H1 (cell line): ENCODE measurements around the gene SPDYE3. TPM values are rescaled to one million over a fixed set of nuclear protein-coding genes. Genes with fewer than 3 reads are reported as not detected.
"Not testable (repeated sequence)": the region's sequence is repeated elsewhere in the genome, so short reads cannot be mapped to it uniquely, and the experiment has no call there.

Experiments used
- CTCF ChIA-PET: fragments of 300-600 bp; sonication (Branson Sonifier 250); formaldehyde crosslinking; loops from one replicate; lab custom pipeline; 2021; ENCODE audit not compliant: partially characterized antibody; lab: Charles Lee
- POLR2A ChIA-PET: fragments of 300-600 bp; sonication (Branson Sonifier 250); formaldehyde crosslinking; loops from one replicate; lab custom pipeline; 2021; ENCODE audit warnings: inconsistent platforms; ENCODE audit not compliant: partially characterized antibody; lab: Charles Lee
- DNase-seq, 2 experiments: peaks; one replicate each; pipeline versions ENCODE4 v3.0.0 to v3.0.0-alpha.2; 2010 to 2022; ENCODE audit warnings: low spot score in 2 of 2, low read depth in 1 of 2, mixed read lengths in 1 of 2
- FAIRE-seq: peaks from 2 replicates; lab custom pipeline; 2011; peaks lifted over from hg19 to GRCh38; lab: Jason Lieb, UNC
- H2AFZ ChIP-seq: 2 replicates; pipeline ENCODE4 v1.8.1; 2012; ENCODE audit warnings: low read length, inconsistent platforms
- H2AK5ac ChIP-seq: 2 replicates; pipeline ENCODE4 v1.6.1; 2013; ENCODE audit warnings: low read depth, low read length
- H2BK120ac ChIP-seq: replicated peaks from 2 replicates; pipeline ENCODE3; 2013; ENCODE audit warnings: low read depth, low read length, inconsistent platforms
- H2BK12ac ChIP-seq: 2 replicates; pipeline ENCODE4 v1.6.1; 2013; ENCODE audit warnings: low read depth, low read length
- H2BK15ac ChIP-seq: 2 replicates; pipeline ENCODE4 v1.6.1; 2013; ENCODE audit warnings: low read length
- H2BK20ac ChIP-seq: 2 replicates; pipeline ENCODE4 v1.6.1; 2013; ENCODE audit warnings: low read length
- H2BK5ac ChIP-seq: 2 replicates; pipeline ENCODE4 v1.6.1; 2013; ENCODE audit warnings: low read depth, low read length
- H3K14ac ChIP-seq: 2 replicates; pipeline ENCODE4 v1.6.1; 2013; ENCODE audit warnings: inconsistent platforms; ENCODE audit not compliant: insufficient read length
- H3K18ac ChIP-seq: 2 replicates; pipeline ENCODE4 v1.6.1; 2013; ENCODE audit warnings: low read length; ENCODE audit errors: extremely low read depth
- H3K23ac ChIP-seq: 2 replicates; pipeline ENCODE4 v1.6.1; 2013; ENCODE audit warnings: inconsistent platforms; ENCODE audit not compliant: insufficient read length
- H3K23me2 ChIP-seq: 2 replicates; pipeline ENCODE4 v1.6.1; 2013; ENCODE audit warnings: low read depth, low read length
- H3K27ac ChIP-seq: 2 replicates; pipeline ENCODE4 v1.6.1; 2011; ENCODE audit warnings: low read depth, low read length, inconsistent platforms
- H3K27me3 ChIP-seq, 4 experiments: replicated peaks in 1 of 4; 1 replicate in 1 of 4; 2 replicates in 3 of 4; pipeline versions ENCODE4 v1.6.1 to v1.8.1; 2011 to 2013; ENCODE audit warnings: low read length in 3 of 4, mild to moderate bottlenecking in 3 of 4, inconsistent platforms in 2 of 4, mixed read lengths in 2 of 4, moderate library complexity in 1 of 4; ENCODE audit not compliant: control insufficient read depth in 3 of 4, insufficient read depth in 3 of 4; ENCODE audit errors: extremely low read depth in 1 of 4
- H3K36me3 ChIP-seq, 4 experiments: 2 replicates each; pipeline versions ENCODE4 v1.6.1 to v1.8.1; 2011 to 2013; ENCODE audit warnings: mild to moderate bottlenecking in 4 of 4, low read length in 3 of 4, moderate library complexity in 2 of 4, control low read depth in 1 of 4, inconsistent platforms in 1 of 4; ENCODE audit not compliant: insufficient read depth in 4 of 4, control insufficient read depth in 2 of 4
- H3K4ac ChIP-seq: replicated peaks from 2 replicates; pipeline ENCODE3; 2013; ENCODE audit warnings: low read length, low read depth, mixed read lengths, inconsistent platforms; ENCODE audit not compliant: insufficient read length
- H3K4me1 ChIP-seq, 4 experiments: replicated peaks in 1 of 4; 1 replicate in 1 of 4; 2 replicates in 3 of 4; pipeline versions ENCODE4 v1.6.1 to v1.8.1; 2011 to 2013; ENCODE audit warnings: low read length in 3 of 4, inconsistent platforms in 2 of 4, mixed read lengths in 1 of 4; ENCODE audit not compliant: insufficient read depth in 4 of 4, control insufficient read depth in 3 of 4
- H3K4me2 ChIP-seq, 2 experiments: 2 replicates each; pipeline versions ENCODE4 v1.6.1 to v1.8.1; 2011 to 2013; ENCODE audit warnings: low read depth in 2 of 2, low read length in 2 of 2, control low read depth in 1 of 2, inconsistent platforms in 1 of 2, mild to moderate bottlenecking in 1 of 2; ENCODE audit not compliant: insufficient read depth in 1 of 2
- H3K4me3 ChIP-seq, 4 experiments: fragments of 200-600, 300-600 bp in 1 of 4; sonication (generic), shearing (Covaris generic), sonication (Bioruptor Twin) in 1 of 4; 2 replicates each; pipeline versions ENCODE4 v1.5.1 to v1.8.1; 2011 to 2016; ENCODE audit warnings: low read length in 4 of 4, low read depth in 3 of 4, control low read depth in 2 of 4, inconsistent platforms in 2 of 4, mild to moderate bottlenecking in 2 of 4, mixed read lengths in 1 of 4, moderate library complexity in 1 of 4; ENCODE audit not compliant: insufficient read depth in 2 of 4; ENCODE audit errors: extremely low read depth in 1 of 4
- H3K56ac ChIP-seq: replicated peaks from 2 replicates; pipeline ENCODE3; 2013; ENCODE audit warnings: low read depth, mild to moderate bottlenecking, mixed read lengths, low read length, inconsistent platforms; ENCODE audit not compliant: insufficient read length
- H3K79me1 ChIP-seq: 2 replicates; pipeline ENCODE4 v1.6.1; 2013; ENCODE audit warnings: low read depth, low read length, control low read depth
- H3K79me2 ChIP-seq, 2 experiments: 2 replicates each; pipeline versions ENCODE4 v1.6.1 to v1.8.1; 2012 to 2013; ENCODE audit warnings: low read length in 2 of 2, mild to moderate bottlenecking in 2 of 2, inconsistent platforms in 1 of 2; ENCODE audit not compliant: insufficient read depth in 2 of 2, control insufficient read depth in 1 of 2
- H3K9ac ChIP-seq, 4 experiments: replicated peaks in 1 of 4; 1 replicate in 1 of 4; 2 replicates in 3 of 4; pipeline versions ENCODE4 v1.6.1 to v1.8.1; 2011 to 2013; ENCODE audit warnings: low read depth in 3 of 4, low read length in 3 of 4, control low read depth in 2 of 4, mild to moderate bottlenecking in 2 of 4, moderate library complexity in 2 of 4, inconsistent platforms in 1 of 4; ENCODE audit errors: extremely low read depth in 1 of 4
- H3K9me3 ChIP-seq, 2 experiments: 2 replicates each; pipeline versions ENCODE4 v1.6.1 to v1.8.1; 2012 to 2013; ENCODE audit warnings: mild to moderate bottlenecking in 2 of 2, moderate library complexity in 2 of 2, control low read depth in 1 of 2, inconsistent platforms in 1 of 2, low read depth in 1 of 2, low read length in 1 of 2, mixed read lengths in 1 of 2; ENCODE audit not compliant: insufficient read depth in 2 of 2
- H4K20me1 ChIP-seq, 2 experiments: replicated peaks in 1 of 2; 2 replicates each; pipeline versions ENCODE3 to v1.8.1; 2011 to 2013; ENCODE audit warnings: inconsistent platforms in 2 of 2, low read length in 2 of 2, mild to moderate bottlenecking in 1 of 2; ENCODE audit not compliant: insufficient read depth in 2 of 2, control insufficient read depth in 1 of 2
- H4K5ac ChIP-seq: 2 replicates; pipeline ENCODE4 v1.6.1; 2013; ENCODE audit warnings: low read length, low read depth, mixed read lengths, inconsistent platforms; ENCODE audit not compliant: insufficient read length
- H4K8ac ChIP-seq: 2 replicates; pipeline ENCODE4 v1.8.0; 2013; ENCODE audit warnings: mild to moderate bottlenecking, moderate library complexity, low read length, inconsistent platforms; ENCODE audit not compliant: insufficient read depth; ENCODE audit errors: extremely low read depth
- H4K91ac ChIP-seq: replicated peaks from 2 replicates; pipeline ENCODE3; 2013; ENCODE audit warnings: low read length, mixed read lengths, inconsistent platforms; ENCODE audit not compliant: insufficient read length
- WGBS, 2 experiments: shearing (Covaris generic) in 1 of 2; methylation state at CpG; one replicate each; pipeline versions ENCODE4 v1.1.6 to v1.1.7; 2013 to 2015; ENCODE audit warnings: low lambda C conversion rate in 2 of 2, mixed read lengths in 2 of 2, inconsistent platforms in 1 of 2, low coverage in 1 of 2, missing lambda C conversion rate in 1 of 2; ENCODE audit not compliant: insufficient replicate concordance in 2 of 2, insufficient coverage in 1 of 2, insufficient read length in 1 of 2; ENCODE audit errors: extremely low coverage in 1 of 2, missing lambda C conversion rate in 1 of 2; 5-methylcytosine and 5-hydroxymethylcytosine counted together
- polyA plus RNA-seq, 7 experiments: library from polyadenylated mRNA; depleted of rRNA in 3 of 7; stranded (reverse) in 5 of 7; unstranded in 2 of 7; fragments of >200 nt in 5 of 7; fragments of 200-250 nt in 2 of 7; gene quantifications; 1 replicate in 5 of 7; 2 replicates in 1 of 7; 4 replicates in 1 of 7; pipeline versions ENCODE4 v1.2.1 to v1.2.3, GENCODE V29; 2011 to 2013; ENCODE audit warnings: missing spikeins in 2 of 7, mixed read lengths in 2 of 7
- total RNA-seq: library from RNA; stranded (reverse); fragmentation: NEBNext Ultra II Directional; extraction: Animal tissue kit (Norgen Biotek cat#: 25700); gene quantifications from 2 replicates; pipeline ENCODE4 v1.2.1, GENCODE V29; 2021

The SPDYE3 gene
- total and polyA plus RNA-seq, 2 of the 8 experiments (the other 6 are each of a cell fraction or from before 2014, with no cell fraction given) = not detected

GRCh38 chr7:100352230-100352781, 44.8 kb downstream of the SPDYE3 start:
- peaks cover 29 to 76% (median 51%) of the 10 kb centered on the region in 4 experiments for H3K36me3 ChIP-seq
- not testable (repeated sequence) for H2BK5ac ChIP-seq, H3K79me1 ChIP-seq, H3K4me3 ChIP-seq, FAIRE-seq, H4K5ac ChIP-seq, H3K4me1 ChIP-seq, H3K18ac ChIP-seq, H2BK15ac ChIP-seq, H3K79me2 ChIP-seq, H2AFZ ChIP-seq, H3K27ac ChIP-seq, H3K23ac ChIP-seq, H2AK5ac ChIP-seq, H4K8ac ChIP-seq, H3K4ac ChIP-seq, H3K27me3 ChIP-seq, H2BK12ac ChIP-seq, H3K9me3 ChIP-seq, H2BK20ac ChIP-seq, DNase-seq, H2BK120ac ChIP-seq, H3K14ac ChIP-seq, H4K91ac ChIP-seq, H3K9ac ChIP-seq, H3K23me2 ChIP-seq, H3K56ac ChIP-seq, H3K4me2 ChIP-seq
- peaks cover 2 to 16% of the 10 kb centered on the region in 2 experiments for H4K20me1 ChIP-seq
- 99% methylated on average over 16 of the region's 18 CpGs; no CpG with 5 or more reads in 1 of the 2 experiments for WGBS, 2 experiments
- POLR2A ChIA-PET = interaction anchor here (1.2 to 1.8 kb wide), 3 partner anchors 8 to 17 kb away, joined by 3 to 8 read pairs (median 7); no protein-coding TSS in a partner anchor
- CTCF ChIA-PET = interaction anchor here (0.7 to 2.3 kb wide), 2 partner anchors 8 to 9 kb away, joined by 3 to 7 read pairs; no protein-coding TSS in a partner anchor
